Caco-2 (cell line): Measurements from ENCODE around the gene MYADM. TPM values are rescaled to one million over a fixed set of nuclear protein-coding genes. Genes with fewer than 3 reads are reported as not detected.

Experiments used
- BruUV-seq: library from RNA; stranded (reverse); fragments of 400-500 nt; replicated peaks from 2 replicates; lab custom pipeline; 2021; lab: Mats Ljungman, UMichigan
- CTCF ChIA-PET: fragments of 300-600 bp; sonication (Branson Sonifier 250); formaldehyde crosslinking; loops from one replicate; lab custom pipeline; 2022; ENCODE audit warnings: antibody characterized with exemption; lab: Charles Lee
- POLR2A ChIA-PET: fragments of 300-600 bp; sonication (Branson Sonifier 250); formaldehyde crosslinking; loops from one replicate; lab custom pipeline; 2022; ENCODE audit warnings: antibody characterized with exemption; lab: Charles Lee
- DNase-seq, 2 experiments: peaks; one replicate each; pipeline versions ENCODE4 v3.0.0 to v3.0.0-alpha.2; 2020 to 2022
- H3K27me3 ChIP-seq: replicated peaks from 2 replicates; pipeline ENCODE4 v1.6.0; 2011; ENCODE audit warnings: low read length; ENCODE audit not compliant: control insufficient read depth, insufficient read depth
- H3K36me3 ChIP-seq: 2 replicates; pipeline ENCODE4 v1.5.1; 2011; ENCODE audit warnings: low read length; ENCODE audit not compliant: control insufficient read depth, insufficient read depth
- H3K4me1 ChIP-seq: fragments of 250-450 bp; sonication (Bioruptor Pico); 2 replicates; pipeline ENCODE4 v1.5.1; 2020; ENCODE audit warnings: mild to moderate bottlenecking
- H3K4me3 ChIP-seq: 2 replicates; pipeline ENCODE4 v1.5.1; 2011; ENCODE audit warnings: low read depth, mild to moderate bottlenecking, control low read depth, low read length
- H3K9me3 ChIP-seq: fragments of 250-450 bp; sonication (Bioruptor Pico); 2 replicates; pipeline ENCODE4 v1.5.1; 2020; ENCODE audit warnings: mild to moderate bottlenecking, moderate library complexity
- H3K27ac Mint-ChIP-seq: one replicate; pipeline ENCODE4 v1.8.0; 2022; ENCODE audit warnings: mixed read lengths; ENCODE audit not compliant: unreplicated experiment
- H3K27me3 Mint-ChIP-seq: one replicate; pipeline ENCODE4 v1.8.0; 2022; ENCODE audit warnings: mixed read lengths; ENCODE audit not compliant: insufficient read depth, unreplicated experiment
- H3K36me3 Mint-ChIP-seq: one replicate; pipeline ENCODE4 v1.8.0; 2022; ENCODE audit warnings: mild to moderate bottlenecking, mixed read lengths; ENCODE audit not compliant: insufficient read depth, unreplicated experiment
- H3K4me1 Mint-ChIP-seq: one replicate; pipeline ENCODE4 v1.8.0; 2022; ENCODE audit warnings: low read depth, mixed read lengths; ENCODE audit not compliant: unreplicated experiment
- H3K4me3 Mint-ChIP-seq: one replicate; pipeline ENCODE4 v1.8.0; 2022; ENCODE audit warnings: mild to moderate bottlenecking, moderate library complexity, mixed read lengths; ENCODE audit not compliant: unreplicated experiment
- H3K9me3 Mint-ChIP-seq: one replicate; pipeline ENCODE4 v1.8.0; 2022; ENCODE audit warnings: mixed read lengths; ENCODE audit not compliant: unreplicated experiment
- CTCF ChIP-seq, 2 experiments: fragments of 200-600 bp in 1 of 2; IDR thresholded peaks; 1 replicate in 1 of 2; 2 replicates in 1 of 2; pipeline versions ENCODE4 v1.5.1 to v1.8.0; 2011 to 2022; ENCODE audit warnings: antibody characterized with exemption in 1 of 2, control low read depth in 1 of 2, inconsistent platforms in 1 of 2, low read depth in 1 of 2, low read length in 1 of 2, mild to moderate bottlenecking in 1 of 2, moderate library complexity in 1 of 2; ENCODE audit not compliant: insufficient read depth in 1 of 2, severe bottlenecking in 1 of 2, unreplicated experiment in 1 of 2
- intact Hi-C: fragments of 100-400 bp; cut with micrococcal nuclease; formaldehyde crosslinking; loops from one replicate; pipeline ENCODE4 v1.10.0; 2022; ENCODE audit not compliant: unreplicated experiment
- total RNA-seq: library from RNA; stranded (reverse); gene quantifications from 2 replicates; pipeline ENCODE4 v1.2.3, GENCODE V29; 2022

MYADM gene
- total RNA-seq, 1 experiment from 2014 or later: 115 TPM

DNA sequence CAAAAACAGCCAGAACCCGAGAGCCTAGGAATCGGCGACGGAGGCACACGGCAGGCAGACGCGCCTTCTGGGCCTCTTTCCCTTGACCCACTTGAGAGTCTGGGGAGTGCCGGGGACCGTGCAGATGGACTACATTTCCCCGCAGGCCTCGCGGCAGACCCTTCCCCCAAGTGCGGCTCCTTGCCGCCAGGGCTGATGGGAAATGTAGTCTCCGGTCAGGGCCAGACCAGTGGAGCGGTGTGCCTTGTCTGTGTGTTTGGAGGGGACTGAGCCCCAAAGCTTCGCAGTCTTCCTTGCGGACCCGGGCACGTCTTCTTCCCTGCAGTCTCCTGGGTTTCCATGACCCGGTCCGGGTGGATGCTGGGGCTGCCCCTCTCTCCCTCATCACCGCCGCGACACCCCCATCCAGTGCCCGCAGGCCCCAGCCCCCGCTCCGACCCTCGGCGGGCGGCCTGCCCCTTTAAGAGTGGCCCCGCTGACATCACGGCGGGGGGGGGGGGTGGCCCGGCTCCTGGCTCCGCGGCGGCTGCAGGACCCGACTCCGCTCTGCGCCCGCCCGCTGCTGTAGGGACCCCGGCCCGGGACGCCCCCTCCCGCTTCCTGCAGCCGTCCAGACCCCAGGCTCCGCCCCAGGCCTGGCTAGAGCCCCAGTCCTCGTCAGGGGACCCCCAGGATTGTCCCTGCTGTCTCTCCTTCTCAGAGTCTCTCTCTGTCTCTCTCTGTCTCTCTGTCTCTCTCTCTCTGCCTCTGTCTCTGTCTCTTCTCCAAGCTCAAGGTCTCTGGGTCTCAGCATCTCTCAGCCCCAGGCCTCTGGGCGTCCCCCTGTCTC is 40.6 kb downstream of the MYADM start:
- no peak for DNase-seq
- BruUV-seq: no TSS peak
- H3K4me1 Mint-ChIP-seq: no peaks in the 10 kb centered on the region
- Histone ChIP-seq H3K36me3 (no peaks in the 10 kb centered on the region), H3K27me3 (no peaks in the 10 kb centered on the region), H3K4me1 (no peaks in the 10 kb centered on the region), H3K9me3 (no peaks in the 10 kb centered on the region), H3K4me3 (no peak overlapping the region)
- peaks cover 29% of the 10 kb centered on the region for H3K27me3 Mint-ChIP-seq
- intact Hi-C loops: no loop called here
- H3K27ac Mint-ChIP-seq: no peak overlapping the region
- no peaks in the 10 kb centered on the region for H3K36me3 Mint-ChIP-seq
- H3K4me3 Mint-ChIP-seq: peak overlapping the region; percentile 11
- H3K9me3 Mint-ChIP-seq: peaks cover 10% of the 10 kb centered on the region
- TF ChIP-seq CTCF (IDR thresholded peaks at IDR 0.05; ENCODE audit: insufficient read depth in 1 of 2, low read depth in 1 of 2, low read length in 1 of 2, severe bottlenecking in 1 of 2, unreplicated experiment in 1 of 2): no peak
- POLR2A ChIA-PET: no interaction called here
- CTCF ChIA-PET: no interaction called here

DNA sequence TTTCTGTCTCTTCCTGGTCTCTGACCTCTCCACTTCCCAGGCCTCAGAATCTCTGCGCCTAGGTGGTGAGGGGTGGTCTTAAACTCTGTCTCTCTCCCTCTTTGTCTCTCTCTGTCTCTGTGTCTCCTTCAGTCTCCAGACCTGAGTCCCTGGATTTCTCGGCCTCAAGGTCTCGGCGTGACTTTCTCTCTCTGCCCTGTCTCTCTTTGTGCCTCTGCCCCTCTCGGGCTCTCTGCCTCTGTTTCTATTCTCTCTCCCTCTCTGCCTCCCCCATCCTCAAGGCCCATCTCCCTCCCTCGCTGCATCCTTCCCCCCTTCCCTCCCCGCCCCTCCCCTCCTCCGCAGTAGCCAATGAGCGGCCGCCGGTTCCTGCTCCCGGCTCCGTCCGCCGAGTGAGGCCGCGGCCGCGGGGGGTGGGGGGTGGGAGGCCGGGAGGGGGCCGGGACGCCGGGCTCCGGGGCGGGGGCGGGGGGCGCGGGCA is 41.3 kb downstream of the MYADM start, which contains the start of gene CACNG7:
CACNG7 (plus strand) TSS at position 344 of the 481 bp plus-strand sequence. CDS start 3,554 bp downstream, outside the sequence.
- H3K36me3 Mint-ChIP-seq: no peaks in the 10 kb centered on the region
- H3K9me3 Mint-ChIP-seq: peaks cover 10% of the 10 kb centered on the region
- H3K36me3 ChIP-seq: no peaks in the 10 kb centered on the region
- H3K4me3 ChIP-seq: no peak within 1 kb of the TSS
- peaks cover 29% of the 10 kb centered on the region for H3K27me3 Mint-ChIP-seq
- no peaks in the 10 kb centered on the region for H3K9me3 ChIP-seq
- intact Hi-C loops: no loop called here
- BruUV-seq: no TSS peak
- no peak for DNase-seq
- peak within 1 kb of the TSS; percentile 11 for H3K4me3 Mint-ChIP-seq
- H3K27me3 ChIP-seq: no peaks in the 10 kb centered on the region
- ChIA-PET CTCF (no interaction called here), POLR2A (no interaction called here)
- TF ChIP-seq CTCF (IDR thresholded peaks at IDR 0.05; ENCODE audit: insufficient read depth in 1 of 2, low read depth in 1 of 2, low read length in 1 of 2, severe bottlenecking in 1 of 2, unreplicated experiment in 1 of 2): no peak
- no peak within 1 kb of the TSS for H3K27ac Mint-ChIP-seq
- no peaks in the 10 kb centered on the region for H3K4me1 ChIP-seq
- no peaks in the 10 kb centered on the region for H3K4me1 Mint-ChIP-seq

DNA sequence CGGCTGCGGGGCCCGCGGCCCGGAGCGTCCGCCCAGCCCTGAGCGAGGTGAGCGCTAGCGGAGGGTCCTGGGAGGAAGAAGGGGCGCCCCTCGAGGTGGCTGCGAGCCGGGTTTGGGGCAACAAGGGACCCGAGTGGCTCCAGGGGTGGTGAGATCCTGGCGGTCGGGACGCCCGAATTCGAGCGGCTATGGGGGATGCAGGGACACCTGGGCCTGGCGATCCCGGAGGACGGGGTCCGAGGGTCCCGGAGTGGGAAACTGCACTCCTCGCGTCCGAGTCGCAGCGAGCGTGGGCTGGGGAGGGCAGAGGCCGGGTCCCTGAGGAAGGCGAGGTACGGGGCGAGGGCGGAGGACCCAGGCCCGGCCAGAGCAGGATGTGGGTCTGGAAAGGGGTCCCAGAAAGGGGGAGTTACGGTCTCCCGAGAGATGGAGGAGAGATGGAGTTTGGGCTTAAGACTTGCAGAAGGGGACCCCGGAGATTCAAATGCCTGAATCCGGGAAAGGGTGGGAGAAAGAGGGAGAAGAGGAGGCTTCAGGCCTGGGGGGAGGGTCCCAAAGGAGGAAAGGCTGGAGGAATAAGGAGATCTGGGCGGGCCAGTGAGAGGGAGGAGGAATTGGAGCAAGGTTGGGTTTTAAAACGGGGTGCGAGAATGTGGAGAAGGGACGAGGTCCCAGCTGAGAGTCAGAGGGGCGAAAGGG is 41.9 kb downstream of the MYADM start:
- DNase-seq: no peak
- H3K4me1 ChIP-seq: no peaks in the 10 kb centered on the region
- H3K4me3 ChIP-seq: no peak overlapping the region
- Mint-ChIP-seq H3K27me3 (peaks cover 29% of the 10 kb centered on the region), H3K9me3 (peaks cover 10% of the 10 kb centered on the region), H3K4me1 (no peaks in the 10 kb centered on the region), H3K4me3 (no peak overlapping the region), H3K36me3 (no peaks in the 10 kb centered on the region), H3K27ac (no peak overlapping the region)
- no peaks in the 10 kb centered on the region for H3K27me3 ChIP-seq
- H3K36me3 ChIP-seq: no peaks in the 10 kb centered on the region
- POLR2A ChIA-PET: no interaction called here
- intact Hi-C loops: no loop called here
- CTCF ChIA-PET: no interaction called here
- H3K9me3 ChIP-seq: no peaks in the 10 kb centered on the region
- TF ChIP-seq CTCF (IDR thresholded peaks at IDR 0.05; ENCODE audit: insufficient read depth in 1 of 2, low read depth in 1 of 2, low read length in 1 of 2, severe bottlenecking in 1 of 2, unreplicated experiment in 1 of 2): no peak
- no TSS peak for BruUV-seq
